ENCODE results near the gene AHCY. TPM values are rescaled to one million over a fixed set of nuclear protein-coding genes. Genes with fewer than 3 reads are reported as not detected.
"Not testable (repeated sequence)": the region's sequence is repeated elsewhere in the genome, so short reads cannot be mapped to it uniquely, and the experiment has no call there.

AHCY gene
- 10 to 100 TPM; 48.0 to 77.1 (median 64.5) TPM for total RNA-seq
- polyA plus RNA-seq: 64.3 TPM
- long read RNA-seq, donor 1, transcript AHCY-201 (10 exons, 2,143 nt): major isoform, 62 of 87 reads
- long read RNA-seq, donor 1, partial matches to known transcripts: 12 of 87 reads
- long read RNA-seq, donor 1, other reads (novel, unspliced or antisense): 13 of 87 reads
- long read RNA-seq, donor 2, transcript AHCY-201 (10 exons, 2,143 nt): major isoform, 54 of 68 reads
- long read RNA-seq, donor 2, partial matches to known transcripts: 7 of 68 reads
- long read RNA-seq, donor 2, other reads (novel, unspliced or antisense): 7 of 68 reads
- long read RNA-seq, donor 3, transcript AHCY-201 (10 exons, 2,143 nt): major isoform, 210 of 282 reads
- long read RNA-seq, donor 3, partial matches to known transcripts: 24 of 282 reads
- long read RNA-seq, donor 3, other reads (novel, unspliced or antisense): 48 of 282 reads
- long read RNA-seq, donor 4, transcript AHCY-201 (10 exons, 2,143 nt): major isoform, 65 of 81 reads
- long read RNA-seq, donor 4, partial matches to known transcripts: 2 of 81 reads
- long read RNA-seq, donor 4, other reads (novel, unspliced or antisense): 14 of 81 reads

DNA sequence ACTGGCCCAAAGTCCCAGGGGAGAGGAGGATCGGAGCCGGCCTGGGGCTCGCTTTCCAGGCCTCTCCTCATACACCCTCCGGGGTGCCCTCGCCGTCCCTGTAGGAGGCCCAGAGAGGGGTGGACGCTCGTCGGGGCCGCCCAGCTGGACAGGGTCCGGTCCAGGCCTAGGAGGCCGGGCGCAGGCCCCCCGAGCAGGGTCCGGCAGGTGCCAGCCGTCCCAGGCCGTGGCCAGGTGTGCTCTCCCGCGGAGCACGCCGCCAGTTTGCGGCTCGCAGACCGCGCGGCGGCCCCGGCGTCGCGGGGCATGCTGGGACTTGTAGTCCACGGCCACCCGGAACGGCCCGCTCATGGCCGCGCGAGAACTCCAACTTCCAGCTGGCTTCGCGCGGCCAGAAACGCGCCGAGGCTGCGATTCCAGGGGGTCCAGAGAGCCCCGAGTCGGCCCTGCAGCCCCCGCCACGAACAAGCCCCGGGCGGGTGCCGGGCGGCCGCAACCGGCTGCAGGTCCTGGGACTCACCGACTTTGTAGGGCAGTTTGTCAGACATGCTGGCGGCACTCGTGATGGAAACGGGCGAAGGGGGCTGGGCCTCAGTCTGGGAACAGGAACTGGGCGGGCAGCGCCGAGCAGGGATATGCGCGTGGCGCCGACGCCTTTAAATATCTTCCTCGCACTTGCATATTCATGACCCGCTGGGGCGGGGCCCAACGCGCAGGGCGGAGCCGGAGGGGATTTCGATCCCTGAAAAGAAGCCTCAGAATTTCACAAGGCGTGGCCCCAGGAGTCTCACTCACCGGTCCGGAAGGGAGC, at the start of gene AHCY:
TSS of gene AHCY (minus strand) at position 633 of the 811 bp plus-strand sequence. CDS start at position 548, 85 bp downstream.
- Histone ChIP-seq H3K27me3 (ENCODE audit: control insufficient read depth, insufficient read depth) (no peaks in the 10 kb centered on the region), H3K4me3 (ENCODE audit: low read length) (peak within 1 kb of the TSS; percentile 81), H3K9me3 (ENCODE audit: control insufficient read depth, low read length) (no peaks in the 10 kb centered on the region), H3K4me1 (ENCODE audit: control insufficient read depth, insufficient read depth, low read length) (peaks cover 13% of the 10 kb centered on the region), H3K27ac (ENCODE audit: low read length) (peak within 1 kb of the TSS; percentile 95)
- ATAC-seq: peak; percentile 98
- intact Hi-C loops (cut with DNase I): no loop called here
- peak; percentile 98 to 99 (median 98) for DNase-seq
- under 1% methylated on average over 79 of the region's 79 CpGs for WGBS

DNA sequence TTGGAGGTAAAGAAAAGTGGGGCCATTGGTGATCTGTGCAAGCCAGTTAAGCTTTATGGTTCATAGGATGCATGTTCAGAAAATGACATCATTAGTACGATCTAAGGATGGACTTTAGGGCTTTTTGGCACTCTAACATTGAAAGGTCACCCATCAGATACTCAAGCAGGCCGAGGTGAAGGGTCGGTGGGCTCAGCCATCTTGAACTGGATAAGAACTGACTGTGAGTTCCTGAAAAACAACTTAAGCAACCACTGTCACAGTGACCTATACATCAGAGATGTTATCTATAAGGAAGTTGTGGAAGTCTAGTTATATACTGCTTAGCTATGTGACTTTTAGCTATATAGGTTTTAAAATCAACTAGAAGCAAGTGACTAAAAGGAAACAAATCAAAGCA, 46.9 kb upstream of the AHCY start:
- DNase-seq (no peak), ATAC-seq (no peak)
- Histone ChIP-seq H3K9me3 (ENCODE audit: control insufficient read depth, low read length) (no peaks in the 10 kb centered on the region), H3K27ac (ENCODE audit: low read length) (no peak overlapping the region), H3K4me1 (ENCODE audit: control insufficient read depth, insufficient read depth, low read length) (no peaks in the 10 kb centered on the region), H3K4me3 (ENCODE audit: low read length) (no peak overlapping the region), H3K27me3 (ENCODE audit: control insufficient read depth, insufficient read depth) (no peaks in the 10 kb centered on the region)
- intact Hi-C loops (cut with DNase I): no loop called here
- WGBS: 49% methylated on average over 3 of the region's 3 CpGs

DNA sequence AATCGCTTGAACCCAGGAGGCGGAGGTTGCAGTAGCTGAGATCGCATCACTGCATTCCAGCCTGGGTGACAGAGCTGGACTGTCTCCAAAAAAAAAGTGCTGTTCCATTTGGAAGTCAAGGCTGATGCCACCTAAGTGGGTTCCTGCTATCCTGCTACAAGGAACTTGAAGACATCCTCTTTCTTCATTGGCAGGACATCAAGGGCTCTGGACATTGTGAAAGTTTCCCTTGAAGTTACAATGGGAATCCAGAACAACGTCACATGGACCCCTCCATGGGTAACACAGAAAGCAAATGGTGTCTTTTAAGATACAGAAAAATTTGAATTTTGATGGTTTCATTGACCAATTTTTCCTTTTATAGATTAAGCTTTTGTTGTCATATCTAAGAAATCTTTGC, 44.4 kb upstream of the AHCY start:
- H3K4me3 ChIP-seq (ENCODE audit: low read length): no peak overlapping the region
- ATAC-seq: no peak
- no peaks in the 10 kb centered on the region for H3K27me3 ChIP-seq (ENCODE audit: control insufficient read depth, insufficient read depth)
- no peak overlapping the region for H3K27ac ChIP-seq (ENCODE audit: low read length)
- H3K9me3 ChIP-seq (ENCODE audit: control insufficient read depth, low read length): no peaks in the 10 kb centered on the region
- intact Hi-C loops (cut with DNase I): no loop called here
- no peaks in the 10 kb centered on the region for H3K4me1 ChIP-seq (ENCODE audit: control insufficient read depth, insufficient read depth, low read length)
- WGBS: 88% methylated on average over 4 of the region's 4 CpGs
- DNase-seq: no peak

- H3K27me3 ChIP-seq (ENCODE audit: control insufficient read depth, insufficient read depth); DNase-seq; H3K4me3 ChIP-seq (ENCODE audit: low read length); H3K9me3 ChIP-seq (ENCODE audit: control insufficient read depth, low read length); H3K4me1 ChIP-seq (ENCODE audit: control insufficient read depth, insufficient read depth, low read length); H3K27ac ChIP-seq (ENCODE audit: low read length); intact Hi-C loops (cut with DNase I); ATAC-seq: not testable (repeated sequence)
- 93% methylated on average over 9 of the region's 9 CpGs for WGBS
Observed at GRCh38 chr20:34346533-34346865, 43.3 kb upstream of the AHCY start.

DNA sequence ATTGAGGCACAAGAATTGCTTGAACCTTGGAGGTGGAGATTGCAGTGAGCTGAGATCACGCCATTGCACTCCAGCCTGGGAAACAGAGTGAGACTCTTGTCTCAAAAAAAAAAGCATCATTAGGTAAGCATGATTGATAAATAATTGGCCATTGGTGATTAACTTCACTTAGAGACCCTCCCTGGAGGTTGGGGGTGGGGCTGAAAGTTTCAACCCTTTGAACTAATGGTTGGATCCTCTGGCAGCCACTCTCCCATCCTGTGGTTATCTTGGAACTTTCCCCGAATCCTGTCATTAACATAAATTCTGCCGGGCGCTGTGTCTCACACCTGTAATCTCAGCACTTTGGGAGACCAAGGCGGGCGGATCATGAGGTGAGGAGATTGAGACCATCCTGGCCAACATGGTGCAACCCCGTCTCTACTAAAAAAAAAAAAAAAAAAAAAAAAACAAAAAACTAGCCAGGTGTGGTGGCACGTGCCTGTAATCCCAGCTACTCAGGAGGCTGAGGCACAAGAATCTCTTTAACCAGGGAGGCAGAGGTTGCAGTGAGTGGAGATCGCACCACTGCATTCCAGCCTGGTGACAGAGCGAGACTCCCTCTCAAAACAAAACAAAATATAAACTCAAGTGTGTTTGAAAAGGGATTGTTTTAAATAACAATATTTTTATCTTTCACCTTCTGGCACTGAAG, 42.8 kb upstream of the AHCY start:
- H3K4me3 ChIP-seq (ENCODE audit: low read length); H3K9me3 ChIP-seq (ENCODE audit: control insufficient read depth, low read length); H3K27me3 ChIP-seq (ENCODE audit: control insufficient read depth, insufficient read depth); H3K27ac ChIP-seq (ENCODE audit: low read length); DNase-seq; H3K4me1 ChIP-seq (ENCODE audit: control insufficient read depth, insufficient read depth, low read length); ATAC-seq; intact Hi-C loops (cut with DNase I): not testable (repeated sequence)
- WGBS: 85% methylated on average over 10 of the region's 10 CpGs

DNA sequence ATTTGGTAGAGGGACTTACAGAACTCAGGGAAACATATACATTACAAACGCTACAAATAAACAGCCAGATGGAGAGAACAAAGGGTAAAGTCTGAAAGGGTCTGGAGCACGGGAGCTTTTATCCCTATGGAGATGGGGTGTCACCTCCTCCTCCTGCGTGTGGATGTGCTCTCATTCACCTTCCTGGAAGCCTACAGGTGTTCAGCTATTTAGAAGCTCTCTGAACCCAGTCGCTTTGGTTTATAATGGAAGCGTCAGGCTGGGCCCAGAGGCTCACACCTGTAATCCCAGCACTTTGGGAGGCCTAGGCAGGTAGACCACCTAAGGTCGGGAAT, 42.2 kb upstream of the AHCY start:
- WGBS: 91% methylated on average over 6 of the region's 6 CpGs
- no peak for ATAC-seq
- DNase-seq: no peak
- intact Hi-C loops (cut with DNase I): no loop called here
- Histone ChIP-seq H3K9me3 (ENCODE audit: control insufficient read depth, low read length) (no peaks in the 10 kb centered on the region), H3K4me3 (ENCODE audit: low read length) (no peak overlapping the region), H3K4me1 (ENCODE audit: control insufficient read depth, insufficient read depth, low read length) (no peaks in the 10 kb centered on the region), H3K27me3 (ENCODE audit: control insufficient read depth, insufficient read depth) (no peaks in the 10 kb centered on the region), H3K27ac (ENCODE audit: low read length) (no peak overlapping the region)

DNA sequence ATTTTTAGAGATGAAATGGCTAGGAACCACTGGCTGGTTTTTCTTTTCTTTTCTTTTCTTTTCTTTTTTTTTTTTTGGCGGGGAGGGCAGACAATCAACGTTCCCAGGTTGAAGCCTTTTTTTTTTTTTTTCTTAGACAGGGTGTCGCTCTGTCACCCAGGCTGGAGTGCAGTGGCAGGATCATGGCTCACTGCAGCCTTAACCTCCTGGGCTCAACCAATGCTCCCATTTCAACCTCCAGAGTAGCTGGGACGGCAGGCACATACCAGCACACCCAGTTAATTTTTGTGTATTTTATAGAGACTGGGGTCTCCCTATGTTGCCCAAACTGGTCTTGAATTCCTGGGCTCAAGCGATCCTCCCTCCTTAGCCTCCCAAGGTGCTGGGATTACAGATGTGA, 41.1 kb upstream of the AHCY start:
- intact Hi-C loops (cut with DNase I): no loop called here
- no peak for ATAC-seq
- no peaks in the 10 kb centered on the region for H3K9me3 ChIP-seq (ENCODE audit: control insufficient read depth, low read length)
- 87% methylated on average over 5 of the region's 5 CpGs for WGBS
- no peak overlapping the region for H3K4me3 ChIP-seq (ENCODE audit: low read length)
- no peak overlapping the region for H3K27ac ChIP-seq (ENCODE audit: low read length)
- DNase-seq: no peak
- H3K27me3 ChIP-seq (ENCODE audit: control insufficient read depth, insufficient read depth): no peaks in the 10 kb centered on the region
- H3K4me1 ChIP-seq (ENCODE audit: control insufficient read depth, insufficient read depth, low read length): no peaks in the 10 kb centered on the region

DNA sequence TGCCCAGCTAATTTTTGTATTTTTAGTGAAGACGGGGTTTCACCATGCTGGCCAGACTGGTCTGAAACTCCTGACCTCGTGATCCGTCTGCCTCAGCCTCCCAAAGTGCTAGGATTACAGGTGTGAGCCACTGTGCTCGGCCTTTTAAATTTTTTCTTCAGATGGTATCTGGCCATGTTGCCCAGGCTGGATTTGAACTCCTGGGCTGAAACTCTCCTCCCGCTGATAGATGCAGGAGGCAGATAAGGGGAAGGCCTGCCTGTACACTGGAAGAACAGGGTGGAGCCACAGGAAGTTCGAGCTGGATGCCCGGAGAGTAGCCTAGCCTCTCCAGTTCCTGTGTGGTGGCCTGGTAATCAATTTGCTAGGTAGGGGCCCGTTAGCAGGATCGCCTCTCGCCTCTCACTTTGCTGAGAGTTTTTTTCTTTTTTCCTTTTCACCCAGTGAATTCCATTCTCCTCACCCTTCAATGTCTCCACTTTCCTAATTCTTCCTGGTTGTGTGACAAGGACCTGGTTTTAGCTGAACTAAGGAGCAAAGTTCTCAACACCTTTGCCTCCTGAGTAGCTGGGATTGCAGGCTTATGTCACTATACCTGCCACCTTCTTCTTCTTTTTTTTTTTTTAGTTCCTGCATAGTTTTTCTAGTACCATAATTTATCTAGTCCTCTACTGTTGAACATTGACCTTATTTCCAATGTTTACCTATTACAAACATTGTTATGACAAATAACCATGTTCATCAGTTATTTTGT, 40.5 kb upstream of the AHCY start:
- H3K4me3 ChIP-seq (ENCODE audit: low read length): no peak overlapping the region
- no peak for ATAC-seq
- H3K9me3 ChIP-seq (ENCODE audit: control insufficient read depth, low read length): no peaks in the 10 kb centered on the region
- no peak overlapping the region for H3K27ac ChIP-seq (ENCODE audit: low read length)
- DNase-seq: no peak
- WGBS: 80% methylated on average over 10 of the region's 10 CpGs
- H3K4me1 ChIP-seq (ENCODE audit: control insufficient read depth, insufficient read depth, low read length): no peaks in the 10 kb centered on the region
- H3K27me3 ChIP-seq (ENCODE audit: control insufficient read depth, insufficient read depth): no peaks in the 10 kb centered on the region
- intact Hi-C loops (cut with DNase I): no loop called here

- H3K27me3 ChIP-seq (ENCODE audit: control insufficient read depth, insufficient read depth); H3K4me3 ChIP-seq (ENCODE audit: low read length); DNase-seq; H3K27ac ChIP-seq (ENCODE audit: low read length); H3K9me3 ChIP-seq (ENCODE audit: control insufficient read depth, low read length); intact Hi-C loops (cut with DNase I); H3K4me1 ChIP-seq (ENCODE audit: control insufficient read depth, insufficient read depth, low read length); ATAC-seq: not testable (repeated sequence)
- whole genome bisulfite sequencing: 95% methylated on average over 9 of the region's 9 CpGs
Observed at GRCh38 chr20:34341199-34341598, 38.0 kb upstream of the AHCY start.

GRCh38 chr20:34340726-34341125, 37.6 kb upstream of the AHCY start:
- DNase-seq; intact Hi-C loops (cut with DNase I); H3K9me3 ChIP-seq (ENCODE audit: control insufficient read depth, low read length); H3K4me1 ChIP-seq (ENCODE audit: control insufficient read depth, insufficient read depth, low read length); ATAC-seq; H3K4me3 ChIP-seq (ENCODE audit: low read length); H3K27ac ChIP-seq (ENCODE audit: low read length); H3K27me3 ChIP-seq (ENCODE audit: control insufficient read depth, insufficient read depth): not testable (repeated sequence)
- WGBS: 88% methylated on average over 10 of the region's 10 CpGs

Measured in right cardiac atrium (tissue), 5 donors.